HG02840 (cell line): ENCODE results near the gene SPI1.
"Not testable (repeated sequence)": the region's sequence is repeated elsewhere in the genome, so short reads cannot be mapped to it uniquely, and the experiment has no call there.

Experiments used
- ATAC-seq: cut with Tn5 transposase; IDR thresholded peaks from one replicate; pipeline ENCODE4 v1.9.1; 2021; ENCODE audit warnings: mild to moderate bottlenecking, moderate library complexity, moderate number of reproducible peaks; ENCODE audit not compliant: unreplicated experiment, low FRiP score

Gene SPI1

DNA sequence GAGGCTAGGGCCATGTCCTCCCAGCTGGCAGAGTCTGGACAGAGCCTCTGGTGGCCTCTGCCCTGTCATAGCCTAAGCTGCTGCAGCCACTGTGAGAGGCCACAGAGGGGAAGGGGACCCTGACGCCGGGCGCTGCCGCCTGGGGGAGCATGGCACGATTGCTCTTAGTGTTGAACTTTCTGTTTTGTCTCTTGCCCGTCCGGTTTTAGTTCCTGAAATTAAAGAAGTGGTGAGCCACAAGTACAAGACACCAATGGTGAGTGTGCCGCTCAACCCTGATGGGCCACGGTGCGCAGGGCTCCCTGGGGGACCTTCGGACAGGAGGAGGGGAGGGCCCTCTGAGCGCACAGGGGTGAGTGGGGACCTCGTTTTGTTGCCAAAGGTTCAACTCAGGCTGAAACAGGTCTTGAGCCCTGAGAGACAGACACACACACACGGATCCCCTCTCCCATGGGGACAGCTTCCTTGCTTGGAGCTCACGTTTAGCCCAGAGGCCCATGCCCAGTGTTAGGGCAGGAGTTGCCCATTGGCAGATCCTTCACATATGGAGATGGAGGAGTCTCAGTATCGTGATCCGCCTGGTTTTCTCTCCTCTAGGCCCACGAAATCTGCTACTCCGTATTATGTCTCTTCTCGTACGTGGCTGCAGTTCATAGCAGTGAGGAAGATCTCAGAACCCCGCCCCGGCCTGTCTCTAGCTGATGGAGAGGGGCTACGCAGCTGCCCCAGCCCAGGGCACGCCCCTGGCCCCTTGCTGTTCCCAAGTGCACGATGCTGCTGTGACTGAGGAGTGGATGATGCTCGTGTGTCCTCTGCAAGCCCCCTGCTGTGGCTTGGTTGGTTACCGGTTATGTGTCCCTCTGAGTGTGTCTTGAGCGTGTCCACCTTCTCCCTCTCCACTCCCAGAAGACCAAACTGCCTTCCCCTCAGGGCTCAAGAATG, 49.6 kb downstream of the SPI1 start:
- no peak for ATAC-seq

DNA sequence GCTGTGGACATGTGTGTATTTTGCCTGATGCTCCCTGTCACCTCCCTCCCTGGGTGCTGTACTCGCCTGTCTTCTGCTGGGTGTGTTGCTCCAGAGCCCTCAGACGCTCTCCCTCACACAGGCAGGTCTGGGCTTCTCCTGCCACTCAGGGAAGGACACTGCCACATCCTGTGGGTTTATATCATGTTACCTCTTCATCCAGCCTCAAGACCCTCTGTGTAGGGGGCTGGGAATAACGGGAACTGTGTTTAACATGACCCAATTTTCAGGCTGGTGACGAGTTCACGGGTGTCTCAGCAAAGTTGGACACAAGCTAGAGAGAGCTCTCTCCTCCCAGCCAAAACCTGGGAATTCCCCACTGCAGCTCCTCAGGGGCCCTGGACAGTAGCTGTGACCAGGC, 50.4 kb downstream of the SPI1 start:
- ATAC-seq = no peak

DNA sequence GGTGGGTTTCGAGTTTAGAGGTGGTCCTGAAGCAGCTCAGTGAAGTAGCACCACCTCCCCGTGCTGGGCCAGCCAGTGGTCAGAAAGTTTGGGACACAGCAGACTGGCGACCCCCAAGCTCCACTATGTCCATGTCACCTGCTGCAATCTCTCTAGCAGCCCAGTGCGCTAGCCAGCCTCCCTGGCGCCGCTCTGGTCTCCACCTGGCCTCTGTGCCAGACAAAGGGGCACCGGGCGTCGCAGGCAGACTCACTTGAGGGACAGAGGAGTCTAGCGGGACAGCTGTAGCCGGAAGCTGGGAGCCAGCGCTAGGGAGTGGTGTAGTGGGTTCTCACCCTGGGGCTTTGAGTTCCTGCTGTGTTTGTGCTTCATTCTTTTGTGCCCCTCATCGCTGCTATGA, 51.3 kb downstream of the SPI1 start:
- no peak for ATAC-seq

DNA sequence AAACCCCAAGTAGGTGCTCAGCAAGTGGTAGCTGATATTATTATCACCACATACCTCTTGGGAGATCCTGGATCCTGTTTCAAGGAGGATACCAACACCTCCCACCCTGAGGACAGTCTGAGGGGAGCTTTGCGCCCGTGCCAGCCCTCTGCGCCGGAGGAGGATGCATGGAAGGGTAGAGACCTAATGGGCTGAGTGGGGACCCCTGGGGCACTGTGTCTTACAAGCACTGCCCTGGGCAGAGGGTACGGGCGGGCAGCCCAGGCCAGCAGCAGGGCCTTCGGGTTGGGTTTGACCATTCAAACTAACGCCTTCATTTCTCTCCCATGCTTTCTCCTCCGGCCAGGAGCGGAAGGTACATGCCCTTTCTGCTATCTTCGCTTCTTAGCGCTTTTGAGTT, 52.1 kb downstream of the SPI1 start:
- ATAC-seq = no peak

DNA sequence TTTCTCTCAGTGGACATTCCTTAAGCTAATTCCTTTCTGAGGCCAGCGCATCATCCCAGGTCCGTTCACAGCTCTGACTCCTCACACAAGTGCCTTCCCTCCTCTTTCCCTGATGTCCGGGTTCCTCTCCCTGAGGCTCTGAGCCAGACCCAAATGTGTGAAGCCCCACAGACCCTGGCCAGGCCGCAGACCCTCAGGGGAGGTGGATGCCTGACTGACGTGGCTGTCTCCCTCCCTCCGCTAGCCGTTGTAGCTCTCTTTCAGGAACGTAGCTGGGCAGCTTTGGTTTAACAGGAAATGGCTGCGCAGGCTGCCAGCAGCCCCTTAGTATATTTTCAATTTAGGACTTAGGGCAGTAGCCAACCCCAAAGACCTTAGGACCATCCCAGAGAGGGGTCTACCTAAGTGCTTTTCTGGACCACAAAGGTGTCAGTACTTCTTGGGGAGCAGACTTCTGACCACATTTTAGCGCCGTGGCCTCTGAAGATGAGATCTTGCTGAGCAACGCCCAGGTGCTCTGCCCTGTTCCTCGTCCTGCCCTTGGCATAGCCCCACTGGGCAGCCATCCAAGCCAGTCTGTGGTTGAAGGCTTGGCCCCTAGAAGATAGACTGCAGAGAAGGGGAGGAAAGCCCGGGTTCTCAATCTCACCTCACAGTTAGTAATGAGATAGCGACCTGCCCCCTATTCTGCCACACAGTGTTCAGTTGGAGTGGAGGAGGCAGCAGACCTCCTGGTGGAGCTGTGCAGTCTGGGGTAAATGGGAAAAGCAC, 52.9 kb downstream of the SPI1 start:
- no peak for ATAC-seq

DNA sequence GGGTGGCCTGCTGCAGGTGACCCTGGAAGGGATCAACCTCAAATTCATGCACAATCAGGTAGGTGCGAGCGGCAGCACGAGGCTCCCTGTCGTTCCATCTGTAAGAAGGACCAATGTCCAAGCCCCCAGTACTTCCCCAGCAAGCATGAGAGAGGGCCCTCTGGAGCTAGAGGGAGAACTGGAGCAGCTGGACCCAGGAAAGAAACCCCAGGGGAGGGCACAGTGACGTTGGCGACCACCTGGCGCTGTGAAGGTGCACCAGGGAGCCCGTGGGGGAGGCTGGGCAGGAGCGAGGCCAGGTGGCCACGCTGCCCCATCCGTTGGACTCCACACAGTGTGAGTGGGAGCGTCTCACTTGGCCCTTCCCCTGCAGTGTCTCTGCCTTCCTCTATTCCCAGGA, 53.8 kb downstream of the SPI1 start:
- ATAC-seq = no peak

DNA sequence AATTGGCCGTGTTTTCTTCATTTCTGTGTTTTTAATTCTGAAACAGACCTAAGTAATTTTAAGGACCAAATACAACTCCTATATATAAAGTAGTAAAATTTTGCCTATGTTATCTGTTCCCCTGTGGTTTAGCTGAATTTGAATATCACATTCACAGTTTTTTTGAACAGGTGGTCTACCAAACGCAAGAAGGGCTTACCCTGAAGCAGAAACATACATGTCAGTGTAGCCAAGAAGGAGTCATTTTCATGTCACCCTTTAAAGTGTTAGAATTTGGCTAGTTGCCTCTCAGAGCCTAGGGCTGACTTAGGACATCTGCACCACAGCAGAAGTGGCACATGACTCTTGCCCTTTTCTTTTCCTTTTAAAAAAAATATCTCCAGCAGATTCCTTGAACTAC, 60.2 kb downstream of the SPI1 start:
- ATAC-seq = no peak

DNA sequence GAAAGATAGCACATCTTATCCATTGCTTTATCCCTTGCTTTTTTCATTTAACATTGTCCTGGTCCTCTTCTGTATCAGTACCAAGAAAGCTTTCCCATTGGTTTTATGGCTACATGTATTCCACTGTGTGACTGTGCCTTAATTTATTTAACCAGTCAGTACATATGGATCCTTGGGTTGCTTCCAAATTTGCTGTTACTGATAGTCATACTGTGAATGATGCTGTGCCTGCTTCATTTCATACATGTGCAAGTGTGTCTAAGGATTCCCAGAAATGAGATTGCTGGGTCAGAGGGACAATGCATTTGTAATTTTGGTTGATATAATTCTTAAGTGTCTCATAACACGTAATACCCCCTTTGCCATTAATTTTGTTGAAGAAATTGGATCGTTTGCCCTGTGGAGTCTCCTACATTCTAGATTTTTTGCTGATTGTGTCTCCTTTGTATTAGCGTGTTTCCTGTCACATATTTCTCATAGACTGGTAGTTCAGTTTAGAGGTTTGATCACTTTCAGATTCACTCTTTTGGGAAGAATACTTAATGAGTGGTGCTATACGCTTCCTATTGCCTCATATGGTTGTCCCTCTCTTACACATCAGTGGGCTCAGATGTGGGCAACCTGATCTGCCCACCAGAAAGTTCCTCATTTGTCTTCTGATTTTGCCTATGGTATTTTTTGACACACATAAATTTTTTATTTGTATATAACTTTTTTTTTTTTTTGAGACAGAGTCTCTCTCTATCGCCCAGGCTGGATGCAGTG, 61.1 kb downstream of the SPI1 start:
- ATAC-seq = no peak

DNA sequence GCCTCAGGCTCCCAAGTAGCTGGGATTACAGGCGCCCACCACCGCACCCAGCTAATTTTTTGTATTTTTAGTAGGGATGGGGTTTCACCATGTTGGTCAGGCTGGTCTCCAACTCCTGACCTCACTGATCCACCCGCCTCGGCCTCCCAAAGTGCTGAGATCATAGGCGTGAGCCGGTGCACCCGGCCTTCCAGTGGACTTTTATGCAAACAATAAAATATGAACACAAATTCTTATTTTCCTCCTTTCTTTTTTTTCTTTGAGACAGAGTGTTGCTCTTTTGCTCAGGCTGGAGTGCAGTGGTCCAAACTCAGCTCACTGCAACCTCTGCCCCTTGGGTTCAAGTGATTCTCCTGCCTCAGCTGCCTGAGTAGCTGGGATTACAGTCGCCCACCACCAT, 61.8 kb downstream of the SPI1 start:
- ATAC-seq = not testable (repeated sequence)

DNA sequence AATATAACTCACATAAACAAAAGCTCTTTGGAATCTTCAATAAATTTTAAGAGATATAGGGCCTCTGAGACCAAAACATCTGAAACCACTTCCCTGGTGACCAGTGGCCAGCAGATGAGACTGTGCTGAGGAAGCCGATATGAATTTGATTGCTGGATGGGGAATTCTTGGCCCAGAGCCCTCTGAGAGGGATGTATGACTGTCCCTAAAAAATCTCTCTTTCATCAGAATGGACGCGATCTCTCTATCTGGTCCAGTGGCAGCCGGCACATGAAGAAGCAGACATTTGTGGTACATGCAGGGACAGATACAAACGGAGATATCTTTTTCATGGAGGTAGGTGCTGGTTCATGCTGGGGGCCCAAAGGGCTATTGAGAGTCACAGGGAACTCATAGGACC, 63.4 kb downstream of the SPI1 start:
- no peak for ATAC-seq

DNA sequence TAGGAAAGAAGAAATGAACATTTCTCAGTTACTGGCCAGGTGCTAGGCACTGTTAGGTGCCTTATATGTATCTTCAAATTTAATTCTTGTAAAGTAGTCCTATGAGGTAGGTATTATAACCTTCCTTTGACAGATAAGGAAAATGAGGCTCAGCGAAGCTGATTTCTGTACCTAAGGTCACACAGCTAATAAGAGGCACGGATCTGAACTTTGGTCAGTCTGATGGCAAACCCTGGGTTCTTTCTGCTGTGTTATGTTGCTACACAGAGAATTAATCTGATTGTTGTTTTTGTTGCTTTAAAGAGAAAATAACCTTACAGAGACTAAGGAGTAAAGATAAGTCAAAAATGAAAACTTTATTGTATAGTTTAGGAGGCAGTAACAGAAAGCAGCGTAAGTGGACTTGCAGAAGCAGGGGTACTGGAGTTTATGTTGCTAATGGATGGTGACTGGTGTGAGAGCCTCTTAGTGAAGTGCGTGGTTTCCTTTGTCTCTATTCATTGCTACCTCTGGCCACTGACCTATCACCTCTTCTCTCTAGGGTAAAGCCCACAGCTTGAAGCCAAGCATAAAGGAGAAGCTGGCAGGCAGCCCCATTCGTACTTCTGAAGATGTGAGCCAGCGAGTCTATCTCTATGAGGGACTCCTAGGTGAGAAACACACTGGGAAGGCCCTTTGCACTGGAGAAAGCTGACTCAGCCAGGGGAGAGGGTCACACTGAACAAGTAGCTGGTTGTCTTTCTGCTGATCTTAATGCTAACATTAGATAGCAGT, 70.1 kb downstream of the SPI1 start:
- ATAC-seq = no peak

DNA sequence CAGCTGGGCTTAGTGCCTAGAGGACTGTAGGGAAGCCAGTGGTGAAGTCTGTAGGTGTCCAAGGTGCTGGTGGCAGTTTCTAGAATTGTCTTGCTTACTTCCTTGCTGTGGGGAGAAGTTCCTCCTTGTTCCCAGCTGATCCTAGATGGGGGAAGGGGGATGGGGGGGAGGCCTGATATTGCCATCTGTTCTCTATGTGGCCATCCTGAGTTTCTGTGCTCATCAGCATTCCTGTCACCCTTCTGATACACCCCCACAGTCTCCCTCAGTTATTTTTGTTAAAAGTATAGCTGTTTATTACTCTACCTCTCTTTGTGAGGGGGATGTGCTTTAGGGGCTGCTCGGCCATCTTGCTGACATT, 71.9 kb downstream of the SPI1 start:
- ATAC-seq = no peak

DNA sequence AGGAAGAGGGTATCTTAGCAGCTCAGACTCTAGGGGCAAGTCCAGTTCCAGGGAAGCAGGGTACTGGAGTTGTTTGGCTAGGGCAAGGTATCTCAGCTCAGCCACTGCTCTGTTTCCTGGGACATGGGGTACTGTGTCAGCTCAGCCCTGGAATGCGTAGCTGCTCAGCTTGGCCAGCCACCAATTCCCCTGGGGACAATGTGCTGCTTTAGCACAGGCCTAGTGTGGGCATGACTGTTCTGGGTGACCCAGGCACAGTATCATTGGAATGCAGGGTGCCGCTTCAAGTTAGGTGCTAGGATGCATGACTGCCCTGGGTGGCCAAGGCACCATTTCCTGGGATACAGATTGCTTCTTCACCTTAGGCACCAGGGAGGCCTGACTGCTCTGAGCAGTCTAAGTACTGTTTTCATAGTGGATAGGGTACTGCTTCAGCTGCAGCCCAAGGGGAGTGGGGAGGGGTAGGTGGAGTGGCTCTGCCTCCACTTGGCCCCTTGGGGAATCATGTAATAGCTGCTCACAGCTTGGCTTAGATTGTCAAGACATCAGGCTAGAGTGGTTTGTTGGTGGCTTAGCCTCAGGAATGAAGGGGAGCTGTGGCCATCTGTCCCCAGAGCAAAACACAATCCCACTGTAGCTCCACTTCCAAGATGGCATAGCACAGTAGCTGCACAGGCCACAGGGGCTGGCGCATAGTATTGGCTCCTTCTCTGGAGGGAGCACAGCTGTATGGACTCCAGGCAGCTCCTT, 72.4 kb downstream of the SPI1 start:
- no peak for ATAC-seq
